Tibial nerve (tissue), 3 donors: ENCODE data around the gene EEF1AKMT4.

Source experiments
- POLR2A ChIP-seq, 2 donors: fragments of 450-650 bp; IDR thresholded peaks; one replicate each; pipeline ENCODE4 v1.6.1; 2017; ENCODE audit warnings: antibody characterized with exemption in 2 of 2, mild to moderate bottlenecking in 2 of 2, moderate library complexity in 2 of 2
- TF ChIP-seq, protein P1 (sequence below), 5 experiments: fragments of 200-600 bp in 3 of 5; fragments of 450-650 bp in 2 of 5; sonication (generic) in 3 of 5; IDR thresholded peaks; one replicate each; pipeline ENCODE4 v1.5.1; 2016 to 2019; ENCODE audit warnings: antibody characterized with exemption in 5 of 5, mild to moderate bottlenecking in 3 of 5, moderate library complexity in 2 of 5

DNA sequence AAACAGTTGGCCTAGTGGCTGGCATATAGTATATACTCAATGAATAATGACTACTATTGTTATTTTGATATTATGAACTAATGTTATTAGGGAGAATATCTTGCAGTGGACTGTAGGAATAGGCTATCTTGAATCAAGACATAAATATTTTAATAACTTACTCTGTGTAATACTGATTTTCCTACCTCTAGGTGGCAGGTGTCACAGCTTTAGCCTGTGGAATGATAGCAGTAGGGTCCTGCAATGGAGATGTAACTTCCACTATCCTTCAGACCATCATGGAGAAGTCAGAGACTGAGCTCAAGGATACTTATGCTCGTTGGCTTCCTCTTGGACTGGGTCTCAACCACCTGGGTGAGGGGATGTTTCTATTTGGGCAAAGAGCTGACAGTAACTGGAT is 56.1 kb downstream of the EEF1AKMT4 start:
- no peak for TF ChIP-seq POLR2A (IDR thresholded peaks at IDR 0.05)
- TF ChIP-seq, protein P1, sequence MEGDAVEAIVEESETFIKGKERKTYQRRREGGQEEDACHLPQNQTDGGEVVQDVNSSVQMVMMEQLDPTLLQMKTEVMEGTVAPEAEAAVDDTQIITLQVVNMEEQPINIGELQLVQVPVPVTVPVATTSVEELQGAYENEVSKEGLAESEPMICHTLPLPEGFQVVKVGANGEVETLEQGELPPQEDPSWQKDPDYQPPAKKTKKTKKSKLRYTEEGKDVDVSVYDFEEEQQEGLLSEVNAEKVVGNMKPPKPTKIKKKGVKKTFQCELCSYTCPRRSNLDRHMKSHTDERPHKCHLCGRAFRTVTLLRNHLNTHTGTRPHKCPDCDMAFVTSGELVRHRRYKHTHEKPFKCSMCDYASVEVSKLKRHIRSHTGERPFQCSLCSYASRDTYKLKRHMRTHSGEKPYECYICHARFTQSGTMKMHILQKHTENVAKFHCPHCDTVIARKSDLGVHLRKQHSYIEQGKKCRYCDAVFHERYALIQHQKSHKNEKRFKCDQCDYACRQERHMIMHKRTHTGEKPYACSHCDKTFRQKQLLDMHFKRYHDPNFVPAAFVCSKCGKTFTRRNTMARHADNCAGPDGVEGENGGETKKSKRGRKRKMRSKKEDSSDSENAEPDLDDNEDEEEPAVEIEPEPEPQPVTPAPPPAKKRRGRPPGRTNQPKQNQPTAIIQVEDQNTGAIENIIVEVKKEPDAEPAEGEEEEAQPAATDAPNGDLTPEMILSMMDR (IDR thresholded peaks at IDR 0.05) = no peak
